ENCODE measurements around the gene RELL1.

GRCh38 chr4:37607018-37607417 is 79.2 kb downstream of the RELL1 start:
- TF ChIP-seq, protein P1, sequence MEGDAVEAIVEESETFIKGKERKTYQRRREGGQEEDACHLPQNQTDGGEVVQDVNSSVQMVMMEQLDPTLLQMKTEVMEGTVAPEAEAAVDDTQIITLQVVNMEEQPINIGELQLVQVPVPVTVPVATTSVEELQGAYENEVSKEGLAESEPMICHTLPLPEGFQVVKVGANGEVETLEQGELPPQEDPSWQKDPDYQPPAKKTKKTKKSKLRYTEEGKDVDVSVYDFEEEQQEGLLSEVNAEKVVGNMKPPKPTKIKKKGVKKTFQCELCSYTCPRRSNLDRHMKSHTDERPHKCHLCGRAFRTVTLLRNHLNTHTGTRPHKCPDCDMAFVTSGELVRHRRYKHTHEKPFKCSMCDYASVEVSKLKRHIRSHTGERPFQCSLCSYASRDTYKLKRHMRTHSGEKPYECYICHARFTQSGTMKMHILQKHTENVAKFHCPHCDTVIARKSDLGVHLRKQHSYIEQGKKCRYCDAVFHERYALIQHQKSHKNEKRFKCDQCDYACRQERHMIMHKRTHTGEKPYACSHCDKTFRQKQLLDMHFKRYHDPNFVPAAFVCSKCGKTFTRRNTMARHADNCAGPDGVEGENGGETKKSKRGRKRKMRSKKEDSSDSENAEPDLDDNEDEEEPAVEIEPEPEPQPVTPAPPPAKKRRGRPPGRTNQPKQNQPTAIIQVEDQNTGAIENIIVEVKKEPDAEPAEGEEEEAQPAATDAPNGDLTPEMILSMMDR (IDR thresholded peaks at IDR 0.05; ENCODE audit: low read depth, low read length, poor library complexity, severe bottlenecking) = no peak
- no peak for TF ChIP-seq EZH2phosphoT487 (IDR thresholded peaks at IDR 0.05; ENCODE audit: borderline replicate concordance, low read length)
